Chondrocyte (in vitro differentiated cells): ENCODE data around the gene PSMB1. TPM values are rescaled to one million over a fixed set of nuclear protein-coding genes. Genes with fewer than 3 reads are reported as not detected.

Experiments used
- DNase-seq: peaks from one replicate; pipeline ENCODE4 v3.0.0; 2021; ENCODE audit warnings: mixed read lengths, low spot score
- H3K27ac Mint-ChIP-seq: one replicate; pipeline ENCODE4 v1.8.0; 2021; ENCODE audit warnings: mild to moderate bottlenecking, moderate library complexity, mixed read lengths; ENCODE audit not compliant: unreplicated experiment
- H3K27me3 Mint-ChIP-seq: 2 replicates; pipeline ENCODE4 v1.8.0; 2021; ENCODE audit warnings: low read depth, mixed read lengths
- H3K36me3 Mint-ChIP-seq: 2 replicates; pipeline ENCODE4 v1.8.0; 2021; ENCODE audit warnings: low read depth, mixed read lengths
- H3K4me1 Mint-ChIP-seq: 2 replicates; pipeline ENCODE4 v1.8.0; 2021; ENCODE audit warnings: low read depth, mild to moderate bottlenecking, mixed read lengths
- H3K4me3 Mint-ChIP-seq: one replicate; pipeline ENCODE4 v1.8.0; 2021; ENCODE audit warnings: mild to moderate bottlenecking, moderate library complexity, mixed read lengths; ENCODE audit not compliant: unreplicated experiment
- H3K9me3 Mint-ChIP-seq: 2 replicates; pipeline ENCODE4 v1.8.0; 2021; ENCODE audit warnings: low read depth, mixed read lengths
- CTCF ChIP-seq: fragments of 200-600 bp; sonication (generic); IDR thresholded peaks from 2 replicates; pipeline ENCODE4 v1.5.0; 2021; ENCODE audit warnings: antibody characterized with exemption, mild to moderate bottlenecking, moderate library complexity
- total RNA-seq: library from RNA; stranded (reverse); gene quantifications from 3 replicates; pipeline ENCODE4 v1.2.1, GENCODE V29; 2021

PSMB1 gene
- total RNA-seq, 1 donor from 2014 or later = 137 TPM

GRCh38 chr6:170485159-170485558, 67.9 kb downstream of the PSMB1 start:
- TF ChIP-seq CTCF = no peak
- peaks cover 13% of the 10 kb centered on the region for H3K9me3 Mint-ChIP-seq
- peaks cover 8% of the 10 kb centered on the region for H3K36me3 Mint-ChIP-seq
- H3K4me1 Mint-ChIP-seq = peaks cover 4% of the 10 kb centered on the region
- H3K27me3 Mint-ChIP-seq = peaks cover 5% of the 10 kb centered on the region
- H3K27ac Mint-ChIP-seq = no peak overlapping the region
- DNase-seq = no peak
- no peak overlapping the region for H3K4me3 Mint-ChIP-seq

Other genes with a start within 250 kb of the PSMB1 start
- 26.6 to 36.7 TPM (median 26.8 TPM) in 3 replicates for gene FAM120B, start 246.5 kb downstream of the PSMB1 start, total RNA-seq
- gene TBP, start 1.1 kb upstream of the PSMB1 start, total RNA-seq = 13.2 to 14.1 TPM (median 13.4 TPM) in 3 replicates
- 44.9 to 49.6 TPM (median 48.8 TPM) in 3 replicates for gene PDCD2, start 31.3 kb upstream of the PSMB1 start, total RNA-seq